HCT116 (cell line): Measurements from ENCODE around the gene KLHDC9.

ENCODE experiments used
- CEBPB ChIP-seq: IDR thresholded peaks from 2 replicates; pipeline ENCODE4 v1.6.1; 2012; ENCODE audit warnings: low read depth
- CTCF ChIP-seq, 3 experiments: fragments of 200-600 bp in 1 of 3; sonication (generic) in 1 of 3; IDR thresholded peaks in 2 of 3; conservative IDR thresholded peaks in 1 of 3; 2 replicates each; pipeline ENCODE4 v1.5.1; 2012 to 2017; ENCODE audit warnings: low read depth in 2 of 3, low read length in 2 of 3, antibody characterized with exemption in 1 of 3, borderline replicate concordance in 1 of 3, control low read depth in 1 of 3, mild to moderate bottlenecking in 1 of 3, mixed read lengths in 1 of 3, mixed run types in 1 of 3, moderate library complexity in 1 of 3; ENCODE audit not compliant: insufficient read depth in 1 of 3
- ELF1 ChIP-seq: IDR thresholded peaks from 2 replicates; pipeline ENCODE4 v1.6.1; 2012; ENCODE audit warnings: low read depth, borderline replicate concordance
- EZH2 ChIP-seq: fragments of 200-600 bp; sonication (generic); IDR thresholded peaks from 2 replicates; pipeline ENCODE4 v1.6.1; 2017; ENCODE audit warnings: antibody characterized with exemption, mixed run types
- EZH2phosphoT487 ChIP-seq: fragments of 200-600 bp; IDR thresholded peaks from 2 replicates; pipeline ENCODE4 v1.6.1; 2018; ENCODE audit warnings: antibody characterized with exemption, borderline replicate concordance
- JUND ChIP-seq: IDR thresholded peaks from 2 replicates; pipeline ENCODE4 v1.6.1; 2012
- MAX ChIP-seq: IDR thresholded peaks from 2 replicates; pipeline ENCODE4 v1.6.1; 2012
- POLR2A ChIP-seq: IDR thresholded peaks from 2 replicates; pipeline ENCODE4 v1.7.0; 2011; ENCODE audit warnings: borderline replicate concordance; ENCODE audit not compliant: insufficient read depth, insufficient read length; ENCODE audit errors: extremely low read depth
- POLR2AphosphoS5 ChIP-seq: IDR thresholded peaks from 2 replicates; pipeline ENCODE4 v1.6.1; 2011; ENCODE audit warnings: mild to moderate bottlenecking, low read depth, low read length, moderate library complexity
- REST ChIP-seq: IDR thresholded peaks from 2 replicates; pipeline ENCODE4 v1.6.1; 2012; ENCODE audit warnings: low read depth
- SP1 ChIP-seq: IDR thresholded peaks from 2 replicates; pipeline ENCODE4 v1.6.1; 2012; ENCODE audit warnings: low read depth
- TCF7L2 ChIP-seq: IDR thresholded peaks from 2 replicates; pipeline ENCODE4 v1.7.0; 2011; ENCODE audit warnings: borderline replicate concordance, inconsistent platforms; ENCODE audit not compliant: insufficient read depth, insufficient read length; ENCODE audit errors: extremely low read depth
- ZNF274 ChIP-seq: fragments of 200-500 bp; sonication (Bioruptor generic); IDR thresholded peaks from 2 replicates; pipeline ENCODE4 v1.6.1; 2014; ENCODE audit warnings: mild to moderate bottlenecking, low read depth, low read length, inconsistent platforms

GRCh38 chr1:161069731-161070270 lies 28.4 kb upstream of the KLHDC9 start, which contains the start of gene ARHGAP30:
- TF ChIP-seq POLR2AphosphoS5, result no peak
- TF ChIP-seq CTCF (IDR thresholded peaks at IDR 0.05 in 2 of 3, conservative IDR thresholded peaks at IDR 0.05 in 1 of 3; ENCODE audit: borderline replicate concordance in 1 of 3, insufficient read depth in 1 of 3, low read depth in 2 of 3, low read length in 2 of 3), result no peak
- no peak for TF ChIP-seq POLR2A
- no peak for TF ChIP-seq EZH2
- no peak for TF ChIP-seq ZNF274
- TF ChIP-seq MAX, result no peak
- TF ChIP-seq SP1, result no peak
- TF ChIP-seq EZH2phosphoT487, result no peak
- TF ChIP-seq JUND, result no peak
- no peak for TF ChIP-seq CEBPB
- no peak for TF ChIP-seq TCF7L2
- TF ChIP-seq REST, result no peak
- no peak for TF ChIP-seq ELF1
